ENCODE results near the gene IGHMBP2. TPM values are rescaled to one million over a fixed set of nuclear protein-coding genes. Genes with fewer than 3 reads are reported as not detected.
"Not testable (repeated sequence)": the region's sequence is repeated elsewhere in the genome, so short reads cannot be mapped to it uniquely, and the experiment has no call there.

IGHMBP2 gene
- total RNA-seq, 1 experiment from 2014 or later, result 19.3 TPM

DNA sequence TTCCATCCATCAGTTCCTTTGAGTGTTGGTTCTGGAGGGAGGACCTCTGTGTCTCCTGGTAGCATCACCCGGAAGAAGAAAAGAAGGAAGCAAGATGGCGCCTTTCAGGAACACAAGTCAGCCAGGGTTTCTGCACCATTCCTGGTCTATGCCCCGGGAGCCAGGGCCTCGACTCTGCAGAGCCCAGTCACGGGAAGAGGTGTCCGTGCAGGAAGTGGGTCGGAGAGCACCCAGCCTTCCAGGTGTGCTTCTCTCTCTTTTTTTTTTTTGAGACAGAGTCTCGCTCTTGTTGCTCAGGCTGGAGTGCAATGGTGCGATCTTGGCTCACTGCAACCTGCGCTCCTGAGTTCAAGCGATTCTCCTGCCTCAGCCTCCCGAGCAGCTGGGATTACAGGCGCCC is 21.3 kb upstream of the IGHMBP2 start:
- Histone ChIP-seq H3K27me3 (ENCODE audit: insufficient read depth, low read length) (no peaks in the 10 kb centered on the region), H3K4me3 (replicated peaks in 1 of 2; ENCODE audit: low read depth in 1 of 2, low read length in 2 of 2) (no peak overlapping the region), H3K27ac (ENCODE audit: low read depth, low read length) (no peak overlapping the region), H2AFZ (ENCODE audit: low read depth, low read length, poor library complexity, severe bottlenecking) (no peak overlapping the region), H3K4me1 (ENCODE audit: control insufficient read depth in 1 of 2, insufficient read depth in 2 of 2, low read length in 2 of 2) (peaks cover 0 to 6% of the 10 kb centered on the region in 2 experiments; a peak in 2 of 4 replicates), H3K9ac (ENCODE audit: low read length) (no peak overlapping the region), H3K4me2 (ENCODE audit: low read length) (no peak overlapping the region), H3K9me3 (ENCODE audit: control insufficient read depth in 1 of 2, insufficient read depth in 1 of 2, low read depth in 1 of 2, low read length in 2 of 2) (no peaks in the 10 kb centered on the region), H3K9me2 (ENCODE audit: insufficient read depth) (no peaks in the 10 kb centered on the region), H3K79me2 (ENCODE audit: insufficient read depth, low read length) (no peaks in the 10 kb centered on the region), H3K36me3 (ENCODE audit: control insufficient read depth in 1 of 2, insufficient read depth in 2 of 2, low read length in 2 of 2) (no peaks in the 10 kb centered on the region), H4K20me1 (ENCODE audit: insufficient read depth) (no peaks in the 10 kb centered on the region)
- CTCF ChIA-PET, result no interaction called here
- TF ChIP-seq CBX3 (IDR thresholded peaks at IDR 0.05; ENCODE audit: low read depth) (no peak), REST (IDR thresholded peaks at IDR 0.05; ENCODE audit: low read depth) (no peak), EZH2phosphoT487 (IDR thresholded peaks at IDR 0.05; ENCODE audit: borderline replicate concordance) (no peak), CEBPB (IDR thresholded peaks at IDR 0.05; ENCODE audit: low read depth) (no peak)
- RAD21 ChIA-PET (ENCODE audit: low non-redundant PET in 1 of 2, low total read pairs in 2 of 2, uncharacterized antibody in 2 of 2, unreplicated experiment in 2 of 2), result no interaction called here
- no TSS peak for BruUV-seq (replicated peaks)
- intact Hi-C loops (cut with micrococcal nuclease), result no loop called here
- DNase-seq (ENCODE audit: low read depth, low spot score) (no peak), ATAC-seq (no peak)
- POLR2A ChIA-PET, result no interaction called here

DNA sequence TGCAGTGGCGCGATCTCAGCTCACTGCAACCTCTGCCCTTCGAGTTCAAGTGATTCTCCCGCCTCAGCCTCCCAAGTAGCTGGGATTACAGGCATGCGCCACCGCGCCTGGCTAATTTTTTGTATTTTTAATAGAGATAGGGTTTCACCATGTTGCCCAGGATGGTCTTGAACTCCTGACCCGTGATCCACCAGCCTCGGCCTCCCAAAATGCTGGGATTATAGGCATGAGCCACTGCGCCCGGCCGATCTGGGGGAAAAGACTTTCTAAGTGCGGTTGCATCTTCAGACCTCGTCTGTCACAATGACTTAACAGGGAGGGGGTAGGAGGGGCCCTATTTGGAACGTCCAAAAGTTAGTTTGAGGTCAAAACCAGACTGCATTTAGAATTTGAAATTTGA is 18.9 kb upstream of the IGHMBP2 start:
- H3K4me2 ChIP-seq (ENCODE audit: low read length); BruUV-seq (replicated peaks); CTCF ChIA-PET: not testable (repeated sequence)

More for the DNA sequence above, 18.9 kb upstream of the IGHMBP2 start:
- H3K4me1 ChIP-seq (ENCODE audit: control insufficient read depth in 1 of 2, insufficient read depth in 2 of 2, low read length in 2 of 2); H3K9me3 ChIP-seq (ENCODE audit: control insufficient read depth in 1 of 2, insufficient read depth in 1 of 2, low read depth in 1 of 2, low read length in 2 of 2); DNase-seq (ENCODE audit: low read depth, low spot score); intact Hi-C loops (cut with micrococcal nuclease); H3K9me2 ChIP-seq (ENCODE audit: insufficient read depth); POLR2A ChIA-PET; H3K27me3 ChIP-seq (ENCODE audit: insufficient read depth, low read length); H3K9ac ChIP-seq (ENCODE audit: low read length); ATAC-seq; H4K20me1 ChIP-seq (ENCODE audit: insufficient read depth); H3K4me3 ChIP-seq (replicated peaks in 1 of 2; ENCODE audit: low read depth in 1 of 2, low read length in 2 of 2); RAD21 ChIA-PET (ENCODE audit: low non-redundant PET in 1 of 2, low total read pairs in 2 of 2, uncharacterized antibody in 2 of 2, unreplicated experiment in 2 of 2); H3K79me2 ChIP-seq (ENCODE audit: insufficient read depth, low read length); H3K27ac ChIP-seq (ENCODE audit: low read depth, low read length); H2AFZ ChIP-seq (ENCODE audit: low read depth, low read length, poor library complexity, severe bottlenecking); H3K36me3 ChIP-seq (ENCODE audit: control insufficient read depth in 1 of 2, insufficient read depth in 2 of 2, low read length in 2 of 2): not testable (repeated sequence)

Data from HCT116 (cell line).